Central memory CD4-positive, alpha-beta T cell (primary cell): ENCODE data around the gene MYO9A.
"Not testable (repeated sequence)": the region's sequence is repeated elsewhere in the genome, so short reads cannot be mapped to it uniquely, and the experiment has no call there.

Experiments used
- DNase-seq: peaks from one replicate; pipeline ENCODE4 v3.0.0; 2022

Gene MYO9A

GRCh38 chr15:72034859-72035650, 82.9 kb downstream of the MYO9A start:
- DNase-seq: no peak

GRCh38 chr15:72034351-72034750, 83.6 kb downstream of the MYO9A start:
- no peak for DNase-seq

GRCh38 chr15:72033711-72034110, 84.2 kb downstream of the MYO9A start:
- DNase-seq: no peak

GRCh38 chr15:72033285-72033684, 84.7 kb downstream of the MYO9A start:
- DNase-seq: no peak

- no peak for DNase-seq
Measured at GRCh38 chr15:72021604-72022003, 96.3 kb downstream of the MYO9A start.

GRCh38 chr15:72020799-72021198, 97.2 kb downstream of the MYO9A start:
- DNase-seq: no peak

GRCh38 chr15:72014555-72014954, 103.4 kb downstream of the MYO9A start:
- DNase-seq: not testable (repeated sequence)

- DNase-seq: no peak
Measured at GRCh38 chr15:72013703-72014102, 104.2 kb downstream of the MYO9A start.

- no peak for DNase-seq
Measured at GRCh38 chr15:72011302-72011942, 106.5 kb downstream of the MYO9A start.

GRCh38 chr15:72009222-72009621, 108.7 kb downstream of the MYO9A start:
- no peak for DNase-seq

GRCh38 chr15:72006382-72006781, 111.6 kb downstream of the MYO9A start:
- no peak for DNase-seq

GRCh38 chr15:72005483-72005882, 112.5 kb downstream of the MYO9A start:
- no peak for DNase-seq

- DNase-seq: no peak
Measured at GRCh38 chr15:71999807-72000206, 118.1 kb downstream of the MYO9A start.

- DNase-seq: not testable (repeated sequence)
Measured at GRCh38 chr15:71998717-71999116, 119.2 kb downstream of the MYO9A start.

GRCh38 chr15:71997691-71998090, 120.3 kb downstream of the MYO9A start:
- DNase-seq: no peak

GRCh38 chr15:71975816-71976150, 142.2 kb downstream of the MYO9A start:
- no peak for DNase-seq

GRCh38 chr15:71974211-71974610, 143.7 kb downstream of the MYO9A start:
- no peak for DNase-seq

GRCh38 chr15:71973366-71973765, 144.6 kb downstream of the MYO9A start:
- no peak for DNase-seq

- no peak for DNase-seq
Measured at GRCh38 chr15:71971905-71972304, 146.0 kb downstream of the MYO9A start.

- no peak for DNase-seq
Measured at GRCh38 chr15:71970435-71970834, 147.5 kb downstream of the MYO9A start.

- no peak for DNase-seq
Measured at GRCh38 chr15:71962537-71962936, 155.4 kb downstream of the MYO9A start.

GRCh38 chr15:71957026-71957425, 160.9 kb downstream of the MYO9A start:
- DNase-seq: no peak

- DNase-seq: no peak
Measured at GRCh38 chr15:71951134-71951533, 166.8 kb downstream of the MYO9A start.

- no peak for DNase-seq
Measured at GRCh38 chr15:71945012-71945411, 172.9 kb downstream of the MYO9A start.

GRCh38 chr15:71943806-71944205, 174.1 kb downstream of the MYO9A start:
- DNase-seq: no peak
